Stimulated activated CD4-positive, alpha-beta T cell treated with anti-CD3 and anti-CD28 coated beads, Interleukin-15, amount 100 ng/mL, for 48 hours (primary cell): ENCODE data around the gene SYTL3.
"Not testable (repeated sequence)": the region's sequence is repeated elsewhere in the genome, so short reads cannot be mapped to it uniquely, and the experiment has no call there.

Experiments used
- DNase-seq, 2 donors: peaks; one replicate each; pipeline ENCODE4 v3.0.0-alpha.2; 2020; ENCODE audit warnings: low read depth in 2 of 2

Gene SYTL3

GRCh38 chr6:158622545-158623190 is 27.2 kb upstream of the SYTL3 start:
- DNase-seq: no peak

GRCh38 chr6:158624684-158625682 is 24.9 kb upstream of the SYTL3 start:
- no peak for DNase-seq

GRCh38 chr6:158625881-158626305 is 24.0 kb upstream of the SYTL3 start:
- no peak for DNase-seq

- DNase-seq: no peak
Observed at GRCh38 chr6:158626360-158627167, 23.3 kb upstream of the SYTL3 start.

GRCh38 chr6:158627168-158627939 is 22.5 kb upstream of the SYTL3 start:
- DNase-seq: no peak

GRCh38 chr6:158627940-158628211 is 22.0 kb upstream of the SYTL3 start:
- DNase-seq: no peak

DNA sequence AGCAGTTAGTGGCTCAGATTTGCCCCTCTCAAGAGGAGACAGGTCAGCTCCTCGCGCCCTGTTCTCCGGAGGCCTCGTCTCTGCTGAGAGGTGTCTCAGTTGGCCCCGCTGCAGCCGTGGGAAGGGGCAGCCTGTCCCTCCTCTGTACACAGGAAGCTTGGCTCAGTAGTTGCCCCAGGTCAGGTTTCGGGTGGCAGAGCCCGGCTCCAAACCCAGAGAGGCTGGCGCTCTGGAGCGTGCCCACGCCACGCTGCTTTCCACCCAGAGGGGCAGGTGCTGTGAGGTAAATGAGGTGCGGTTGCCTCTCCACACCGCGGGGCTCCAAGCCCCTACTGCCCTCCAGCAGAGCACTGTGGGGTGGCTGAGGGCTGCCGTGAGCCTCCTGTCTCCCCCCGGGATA is 21.3 kb upstream of the SYTL3 start:
- DNase-seq: no peak

DNA sequence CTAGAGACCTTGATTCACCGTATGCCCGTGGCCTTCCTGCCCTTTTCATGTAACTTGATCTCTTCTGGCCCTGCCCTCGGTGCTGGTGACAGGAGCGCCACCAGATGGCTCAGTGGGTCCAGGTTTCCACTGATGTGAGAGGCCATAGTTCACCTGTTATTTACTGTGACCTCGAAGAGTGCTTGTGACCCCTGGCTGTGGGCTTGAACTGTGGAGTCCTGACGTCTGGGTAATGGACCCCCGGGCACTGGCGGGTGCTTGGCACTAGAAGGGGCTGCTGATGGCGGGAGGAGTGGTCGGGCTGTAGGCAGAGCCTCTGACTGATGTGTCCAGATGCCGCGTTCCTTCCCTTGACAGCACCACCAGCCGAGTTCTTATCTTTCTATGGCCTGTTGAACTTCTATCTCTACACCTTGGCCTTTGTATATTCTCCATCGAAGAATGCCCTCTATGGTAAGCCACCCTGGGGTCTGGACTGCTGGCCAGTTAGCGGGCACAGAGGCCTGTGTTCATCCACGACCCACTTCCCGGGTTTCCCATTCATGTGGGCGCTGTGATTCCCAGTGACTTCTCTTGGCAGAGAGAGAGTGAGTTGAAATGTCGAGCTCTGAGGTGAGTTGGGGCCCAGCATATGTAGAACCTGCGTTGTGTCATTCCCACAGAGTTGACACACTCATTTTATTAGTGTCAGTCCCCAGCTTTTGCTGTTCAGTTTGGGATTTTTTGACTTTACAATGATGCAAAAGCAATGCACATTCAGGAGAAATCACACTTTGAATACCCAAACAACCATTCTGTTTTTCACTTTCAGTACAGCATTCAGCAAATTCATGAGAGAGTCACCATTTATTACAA is 20.3 kb upstream of the SYTL3 start:
- no peak for DNase-seq

DNA sequence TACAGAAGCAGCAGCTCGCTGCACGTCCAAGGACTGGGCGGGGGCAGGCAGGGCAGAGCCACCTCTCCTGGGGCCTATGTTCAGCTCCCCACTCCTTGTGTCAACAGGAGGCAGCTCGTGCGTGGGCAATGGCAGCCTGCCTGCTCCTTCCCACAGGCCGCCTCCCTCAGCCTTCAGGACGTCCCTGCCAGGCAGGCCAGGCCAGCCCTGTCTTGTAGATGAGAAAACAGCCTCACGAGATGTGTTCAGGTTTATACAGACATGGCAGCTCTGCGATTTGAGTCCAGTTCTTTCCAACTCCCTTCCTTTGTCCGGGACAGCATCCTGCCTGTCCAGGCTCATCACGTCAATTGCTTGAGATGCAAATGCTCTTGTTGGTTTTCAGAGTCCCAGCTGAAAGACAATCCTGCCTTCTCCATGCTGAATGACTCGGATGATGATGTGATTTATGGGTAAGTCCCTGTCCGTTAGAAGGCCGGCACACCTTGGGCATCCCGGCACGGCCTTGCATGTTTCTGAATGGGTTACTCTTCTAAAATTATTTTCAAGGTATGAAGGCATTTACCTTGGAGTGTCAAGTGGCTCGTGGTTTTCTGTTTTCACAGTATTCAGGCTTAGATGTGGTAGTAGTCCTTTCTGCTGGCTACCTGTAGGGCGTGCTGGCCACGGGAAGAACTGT is 18.8 kb upstream of the SYTL3 start:
- DNase-seq: no peak

DNA sequence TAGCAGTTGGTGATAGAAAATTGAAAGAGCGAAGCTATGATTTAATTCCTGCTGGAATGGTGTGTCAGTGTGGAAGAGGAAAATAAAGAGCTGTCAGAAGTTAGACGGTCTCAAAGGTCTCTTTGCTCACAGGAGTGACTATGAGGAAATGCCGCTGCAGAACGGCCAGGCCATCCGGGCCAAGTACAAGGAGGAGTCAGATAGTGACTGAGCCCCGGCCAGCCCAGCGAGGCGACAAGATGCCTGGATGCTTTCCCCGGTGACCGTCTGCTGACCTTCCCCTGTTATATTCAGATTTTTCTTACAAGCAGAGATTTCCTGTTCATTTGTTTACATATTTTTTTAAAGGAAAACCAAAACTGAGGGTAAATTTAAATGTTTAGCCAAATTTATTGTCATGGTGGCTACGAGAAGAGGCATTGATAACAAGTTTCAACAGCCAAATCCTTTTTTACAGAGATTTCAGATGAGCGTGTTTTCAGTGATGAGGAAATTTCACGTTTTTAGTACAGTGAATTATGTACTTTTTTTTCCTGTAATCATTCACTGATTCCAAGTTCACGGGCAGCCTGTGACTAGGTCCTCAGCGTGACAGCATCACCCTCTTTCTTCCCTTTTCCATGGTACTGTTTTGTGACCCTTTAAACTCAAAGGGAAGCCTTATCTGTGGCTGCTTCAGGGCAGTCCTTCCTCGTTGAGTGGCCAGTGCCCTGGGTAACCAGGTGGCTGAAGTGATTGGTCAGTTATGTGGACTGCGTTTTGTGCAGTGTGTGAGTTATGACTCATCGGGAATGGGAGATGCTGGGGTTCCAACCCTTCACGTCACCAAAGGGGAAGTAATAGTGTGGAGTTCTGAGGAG is 17.9 kb upstream of the SYTL3 start:
- no peak for DNase-seq

- not testable (repeated sequence) for DNase-seq
Observed at GRCh38 chr6:158632538-158633119, 17.2 kb upstream of the SYTL3 start.

- DNase-seq: no peak
Observed at GRCh38 chr6:158633127-158633526, 16.7 kb upstream of the SYTL3 start.

GRCh38 chr6:158634695-158635426 is 15.0 kb upstream of the SYTL3 start:
- no peak for DNase-seq

- no peak for DNase-seq
Observed at GRCh38 chr6:158635427-158636073, 14.3 kb upstream of the SYTL3 start.

DNA sequence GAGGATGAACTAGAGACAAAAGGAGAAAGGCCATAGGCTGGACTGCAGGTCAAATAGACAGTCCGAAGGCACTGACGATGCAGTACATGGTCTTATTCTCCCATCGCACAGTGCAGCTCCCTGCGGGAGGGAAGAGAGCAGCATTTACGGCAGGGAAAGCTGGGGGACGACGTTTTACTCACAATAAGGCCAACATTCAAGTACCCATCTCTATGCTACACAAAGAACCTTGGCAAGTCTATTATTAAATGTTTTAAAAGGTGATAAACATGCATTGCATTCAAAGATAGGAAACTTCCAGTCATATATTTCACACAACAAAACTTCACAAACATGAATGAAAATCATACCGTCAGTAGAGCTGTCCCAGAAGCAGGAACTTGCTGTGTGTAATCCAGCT is 13.1 kb upstream of the SYTL3 start:
- DNase-seq: no peak

DNA sequence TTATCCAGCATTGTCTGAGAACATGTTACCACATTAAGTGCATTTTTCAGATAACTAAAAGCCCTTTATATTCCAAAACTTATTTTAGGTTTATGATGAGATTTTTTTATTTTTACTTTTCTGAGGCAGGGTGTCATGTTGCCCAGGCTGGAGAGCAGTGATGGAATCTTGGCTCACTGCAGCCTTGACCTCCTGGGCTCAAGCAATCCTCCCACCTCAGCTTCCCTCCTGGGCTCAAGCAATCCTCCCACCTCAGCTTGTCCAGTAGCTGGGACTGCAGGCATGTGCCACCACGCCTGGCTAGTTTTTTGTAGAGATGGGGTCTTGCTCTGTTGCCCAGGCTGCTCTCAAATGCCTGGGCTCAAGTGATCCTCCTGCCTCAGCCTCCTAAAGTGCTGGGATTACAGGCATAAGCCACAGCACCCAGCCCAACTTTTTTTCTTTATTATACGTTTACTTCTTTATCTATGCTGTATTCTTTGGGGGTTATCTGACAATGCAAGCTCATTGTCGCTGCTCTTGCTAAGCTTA is 11.5 kb upstream of the SYTL3 start:
- DNase-seq: no peak

GRCh38 chr6:158639056-158639455 is 10.8 kb upstream of the SYTL3 start:
- DNase-seq: no peak
